Activated B cell treated with CpG ODN at 0.5 μM for 24 hours (primary cell): ENCODE results near the gene RPL22. TPM values are rescaled to one million over a fixed set of nuclear protein-coding genes. Genes with fewer than 3 reads are reported as not detected.

Experiments
- ATAC-seq: fragments of 200-7000 bp; cut with Tn5 transposase; one replicate; pipeline ENCODE4 v1.10.0; 2021; ENCODE audit warnings: low read depth, mild to moderate bottlenecking, moderate library complexity
- CTCF ChIA-PET: fragments of 350-600 bp; sonication (Branson Sonifier 250); formaldehyde crosslinking; loops from one replicate; lab custom pipeline; 2021; ENCODE audit warnings: antibody characterized with exemption; lab: Charles Lee
- POLR2A ChIA-PET: fragments of 350-600 bp; sonication (Branson Sonifier 250); formaldehyde crosslinking; loops from one replicate; lab custom pipeline; 2021; ENCODE audit warnings: antibody characterized with exemption; lab: Charles Lee
- DNase-seq: peaks from one replicate; pipeline ENCODE4 v3.0.0; 2022
- H3K27ac Mint-ChIP-seq: one replicate; pipeline ENCODE4 v1.8.0; 2020; ENCODE audit warnings: mixed read lengths
- H3K27me3 Mint-ChIP-seq: one replicate; pipeline ENCODE4 v1.8.0; 2021; ENCODE audit warnings: mixed read lengths
- H3K36me3 Mint-ChIP-seq: one replicate; pipeline ENCODE4 v1.8.0; 2021; ENCODE audit warnings: low read depth, mixed read lengths
- H3K4me1 Mint-ChIP-seq: one replicate; pipeline ENCODE4 v1.8.0; 2021; ENCODE audit warnings: mixed read lengths
- H3K4me3 Mint-ChIP-seq: one replicate; pipeline ENCODE4 v1.8.0; 2020; ENCODE audit warnings: mild to moderate bottlenecking, mixed read lengths
- H3K9me3 Mint-ChIP-seq: one replicate; pipeline ENCODE4 v1.8.0; 2020; ENCODE audit warnings: mixed read lengths
- intact Hi-C: fragments of 100-400 bp; cut with micrococcal nuclease; formaldehyde crosslinking; loops from one replicate; pipeline ENCODE4 v1.15.1; 2024
- total RNA-seq: library from RNA; stranded (reverse); gene quantifications from 2 replicates; pipeline ENCODE4 v1.2.3, GENCODE V29; 2022
- TF ChIP-seq, protein P1 (sequence below): fragments of 200-600 bp; IDR thresholded peaks from one replicate; pipeline ENCODE4 v1.8.0; 2022; ENCODE audit warnings: antibody characterized with exemption, mild to moderate bottlenecking

Gene RPL22
- total RNA-seq, 1 donor from 2014 or later: 621 TPM

DNA sequence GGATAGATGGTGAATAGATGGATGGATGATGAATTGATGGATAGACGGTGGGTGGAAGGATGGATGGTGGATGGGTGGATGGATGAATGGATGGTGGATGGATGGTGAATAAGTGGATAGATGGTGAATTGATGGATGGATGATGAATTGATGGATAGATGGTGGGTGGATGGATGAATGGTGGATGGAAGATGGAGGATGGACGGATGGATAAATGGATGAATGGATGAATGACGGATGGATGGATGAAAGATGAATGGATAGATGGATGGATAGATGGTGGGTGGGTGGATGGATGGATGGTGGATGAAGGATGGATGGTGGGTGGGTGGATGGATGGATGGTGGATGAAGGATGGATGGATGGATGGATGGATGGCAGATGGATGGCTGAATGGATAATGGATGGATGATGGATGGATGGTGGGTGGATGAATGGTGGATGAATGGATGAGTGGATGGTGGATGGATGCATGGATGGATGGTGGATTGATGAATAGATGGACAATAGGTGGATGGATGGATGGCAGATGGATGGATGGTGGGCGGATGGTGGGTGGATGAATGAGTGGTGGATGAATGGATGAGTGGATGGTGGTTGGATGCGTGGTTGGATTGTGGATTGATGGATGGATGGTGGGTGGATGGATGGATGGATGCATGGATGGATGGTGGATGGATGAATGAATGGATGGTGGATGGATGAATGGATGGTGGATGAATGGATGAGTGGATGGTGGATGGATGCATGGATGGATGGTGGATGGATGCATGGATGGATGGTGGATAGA lies 24.6 kb downstream of the RPL22 start:
- H3K4me3 Mint-ChIP-seq: no peak overlapping the region
- POLR2A ChIA-PET: no interaction called here
- CTCF ChIA-PET: no interaction called here
- ATAC-seq (no peak), DNase-seq (no peak)
- intact Hi-C loops: no loop called here
- no peaks in the 10 kb centered on the region for H3K9me3 Mint-ChIP-seq
- H3K27ac Mint-ChIP-seq: no peak overlapping the region
- TF ChIP-seq, protein P1, sequence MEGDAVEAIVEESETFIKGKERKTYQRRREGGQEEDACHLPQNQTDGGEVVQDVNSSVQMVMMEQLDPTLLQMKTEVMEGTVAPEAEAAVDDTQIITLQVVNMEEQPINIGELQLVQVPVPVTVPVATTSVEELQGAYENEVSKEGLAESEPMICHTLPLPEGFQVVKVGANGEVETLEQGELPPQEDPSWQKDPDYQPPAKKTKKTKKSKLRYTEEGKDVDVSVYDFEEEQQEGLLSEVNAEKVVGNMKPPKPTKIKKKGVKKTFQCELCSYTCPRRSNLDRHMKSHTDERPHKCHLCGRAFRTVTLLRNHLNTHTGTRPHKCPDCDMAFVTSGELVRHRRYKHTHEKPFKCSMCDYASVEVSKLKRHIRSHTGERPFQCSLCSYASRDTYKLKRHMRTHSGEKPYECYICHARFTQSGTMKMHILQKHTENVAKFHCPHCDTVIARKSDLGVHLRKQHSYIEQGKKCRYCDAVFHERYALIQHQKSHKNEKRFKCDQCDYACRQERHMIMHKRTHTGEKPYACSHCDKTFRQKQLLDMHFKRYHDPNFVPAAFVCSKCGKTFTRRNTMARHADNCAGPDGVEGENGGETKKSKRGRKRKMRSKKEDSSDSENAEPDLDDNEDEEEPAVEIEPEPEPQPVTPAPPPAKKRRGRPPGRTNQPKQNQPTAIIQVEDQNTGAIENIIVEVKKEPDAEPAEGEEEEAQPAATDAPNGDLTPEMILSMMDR: no peak
- peaks cover 31% of the 10 kb centered on the region for H3K27me3 Mint-ChIP-seq
- H3K36me3 Mint-ChIP-seq: no peaks in the 10 kb centered on the region
- H3K4me1 Mint-ChIP-seq: peaks cover 9% of the 10 kb centered on the region

DNA sequence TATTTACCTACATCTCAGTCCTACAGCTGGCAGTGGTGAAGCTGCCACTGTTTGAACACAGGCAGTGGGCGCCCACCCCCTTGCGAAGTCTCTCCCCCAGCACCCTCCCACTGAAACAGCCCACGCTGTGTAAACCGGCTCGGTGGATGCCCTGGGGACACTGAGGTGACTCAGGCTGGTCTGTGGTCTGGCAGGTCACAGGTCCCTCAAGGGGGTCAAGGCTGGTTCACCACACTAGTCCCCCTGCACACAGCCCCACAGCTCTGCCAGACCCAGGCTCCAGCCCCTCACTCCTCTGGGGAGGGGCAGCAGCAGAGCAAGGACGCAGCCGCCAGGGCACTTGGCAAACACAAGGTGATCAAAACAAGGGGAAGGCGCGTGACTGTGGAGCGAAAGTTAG lies 26.8 kb downstream of the RPL22 start:
- no peak for ATAC-seq
- Mint-ChIP-seq H3K27me3 (peaks cover 17% of the 10 kb centered on the region), H3K4me3 (no peak overlapping the region), H3K4me1 (peaks cover 1% of the 10 kb centered on the region), H3K9me3 (no peaks in the 10 kb centered on the region), H3K36me3 (no peaks in the 10 kb centered on the region), H3K27ac (no peak overlapping the region)
- ChIA-PET CTCF (no interaction called here), POLR2A (interaction anchor here (0.6 kb wide), 1 partner anchor 166 kb away, joined by 3 read pairs; no protein-coding TSS in a partner anchor)
- DNase-seq: no peak
- TF ChIP-seq, protein P1: no peak
- intact Hi-C loops: no loop called here

DNA sequence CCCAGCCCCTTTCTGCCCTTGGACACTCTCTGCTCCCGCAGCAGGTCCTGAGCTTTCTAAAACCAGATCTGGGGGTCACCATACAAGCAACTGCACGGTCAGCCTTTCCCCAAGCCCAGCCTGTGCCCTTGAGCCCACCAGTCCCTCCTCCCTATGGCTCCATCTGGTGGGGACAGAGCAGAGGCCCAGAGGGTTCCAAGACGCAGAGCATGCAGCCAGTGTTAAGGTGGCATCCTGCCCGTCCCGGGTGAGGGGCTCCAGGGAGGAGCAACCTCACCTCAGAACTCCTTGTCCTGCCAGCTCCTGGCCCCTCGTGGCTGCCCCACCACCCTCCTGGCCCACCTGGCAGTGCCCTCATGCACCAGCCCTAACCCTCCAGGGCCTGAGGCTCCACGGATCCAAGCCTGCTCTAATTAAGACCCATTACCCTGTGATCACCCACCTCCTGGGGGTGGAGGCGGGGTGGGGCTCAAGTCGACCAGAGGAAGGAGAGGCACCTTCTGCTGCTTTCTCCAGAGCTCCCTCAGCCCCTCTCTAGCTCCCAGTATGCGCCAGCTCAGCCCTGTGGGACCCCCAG lies 27.8 kb downstream of the RPL22 start:
- CTCF ChIA-PET: no interaction called here
- H3K4me3 Mint-ChIP-seq: no peak overlapping the region
- no peaks in the 10 kb centered on the region for H3K36me3 Mint-ChIP-seq
- no peaks in the 10 kb centered on the region for H3K4me1 Mint-ChIP-seq
- H3K9me3 Mint-ChIP-seq: no peaks in the 10 kb centered on the region
- TF ChIP-seq, protein P1: no peak
- H3K27me3 Mint-ChIP-seq: peaks cover 9% of the 10 kb centered on the region
- POLR2A ChIA-PET: no interaction called here
- intact Hi-C loops: no loop called here
- DNase-seq: no peak
- ATAC-seq: no peak
- H3K27ac Mint-ChIP-seq: no peak overlapping the region

DNA sequence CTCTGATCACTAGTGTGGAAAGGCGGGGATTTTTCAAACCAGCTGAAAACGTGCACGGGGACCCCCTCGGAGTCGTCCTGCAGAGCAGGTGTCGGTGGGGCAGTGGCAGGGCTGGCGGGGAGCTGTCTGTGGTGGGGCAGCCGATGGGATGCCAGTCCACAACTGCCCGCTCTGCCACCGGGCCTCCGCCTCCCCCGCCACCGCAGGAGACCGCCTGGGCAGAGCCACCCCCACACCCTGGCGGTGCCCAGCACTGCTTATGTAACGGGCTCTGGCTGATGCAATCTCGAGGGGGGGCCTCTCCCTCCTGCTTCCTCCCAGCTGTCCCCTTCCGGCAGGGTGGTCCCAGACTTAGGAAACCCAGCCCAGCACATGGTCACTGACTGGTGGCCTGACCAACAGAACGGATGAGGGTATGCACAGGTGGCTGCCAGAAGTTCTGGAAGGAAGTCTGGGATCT lies 28.6 kb downstream of the RPL22 start:
- H3K27me3 Mint-ChIP-seq: peaks cover 7% of the 10 kb centered on the region
- H3K4me1 Mint-ChIP-seq: no peaks in the 10 kb centered on the region
- no peak overlapping the region for H3K4me3 Mint-ChIP-seq
- no peak overlapping the region for H3K27ac Mint-ChIP-seq
- POLR2A ChIA-PET: no interaction called here
- intact Hi-C loops: no loop called here
- H3K9me3 Mint-ChIP-seq: no peaks in the 10 kb centered on the region
- no peaks in the 10 kb centered on the region for H3K36me3 Mint-ChIP-seq
- ATAC-seq (no peak), DNase-seq (no peak)
- TF ChIP-seq, protein P1: no peak
- CTCF ChIA-PET: no interaction called here

DNA sequence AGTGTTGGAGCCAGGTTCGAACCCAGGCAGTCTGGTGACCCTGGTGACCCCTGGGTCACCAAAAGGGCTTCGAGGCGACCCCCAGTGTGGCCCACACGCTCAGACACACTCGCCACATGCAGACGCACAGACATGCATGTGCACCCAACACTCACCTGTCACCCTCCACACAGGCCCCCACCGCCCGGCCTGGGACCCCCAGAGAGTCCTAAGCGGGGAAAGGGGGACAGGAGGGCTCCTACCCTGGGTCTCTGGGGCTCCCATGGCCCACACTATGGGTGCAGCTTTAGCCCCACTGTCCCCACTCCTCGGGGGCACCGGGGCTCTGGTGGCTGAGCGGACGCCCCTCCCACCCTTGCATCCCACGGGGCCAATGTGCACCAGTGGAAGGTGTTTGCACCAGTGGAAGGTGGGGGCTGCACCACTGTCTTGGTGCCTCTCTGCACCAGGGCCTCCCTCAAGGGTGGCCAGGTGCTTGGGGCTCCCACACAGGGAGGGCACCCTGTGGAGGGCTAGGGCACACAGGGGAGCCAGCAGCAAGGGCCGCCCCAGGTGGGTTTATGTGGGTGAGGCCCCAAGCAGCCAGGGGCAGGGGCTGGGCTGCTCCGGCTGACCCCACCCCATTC lies 29.2 kb downstream of the RPL22 start:
- no peak for DNase-seq
- no peaks in the 10 kb centered on the region for H3K9me3 Mint-ChIP-seq
- TF ChIP-seq, protein P1: no peak
- intact Hi-C loops: no loop called here
- ChIA-PET CTCF (no interaction called here), POLR2A (no interaction called here)
- H3K4me1 Mint-ChIP-seq: no peaks in the 10 kb centered on the region
- peaks cover 7% of the 10 kb centered on the region for H3K27me3 Mint-ChIP-seq
- ATAC-seq: no peak
- no peak overlapping the region for H3K4me3 Mint-ChIP-seq
- no peak overlapping the region for H3K27ac Mint-ChIP-seq
- no peaks in the 10 kb centered on the region for H3K36me3 Mint-ChIP-seq
